IMR-90 (cell line): ENCODE results near the gene ACY1.

ENCODE experiments used
- BHLHE40 ChIP-seq: fragments of 150-350 bp; IDR thresholded peaks from 2 replicates; pipeline ENCODE4 v1.6.1; 2016; ENCODE audit warnings: mild to moderate bottlenecking, low read depth, low read length
- CEBPB ChIP-seq: IDR thresholded peaks from 2 replicates; pipeline ENCODE4 v1.6.1; 2012; ENCODE audit warnings: low read depth, low read length, improper control_type of control experiment
- ELK1 ChIP-seq: fragments of 150-350 bp; IDR thresholded peaks from 2 replicates; pipeline ENCODE4 v1.6.1; 2016; ENCODE audit warnings: low read depth, mild to moderate bottlenecking, low read length, moderate library complexity, borderline replicate concordance
- FOS ChIP-seq: fragments of 150-350 bp; IDR thresholded peaks from 2 replicates; pipeline ENCODE4 v1.6.1; 2016; ENCODE audit warnings: low read depth, low read length
- MAZ ChIP-seq: IDR thresholded peaks from 2 replicates; pipeline ENCODE4 v1.6.1; 2012; ENCODE audit warnings: low read depth, mild to moderate bottlenecking, low read length, improper control_type of control experiment, moderate library complexity, borderline replicate concordance
- POLR2A ChIP-seq: IDR thresholded peaks from 2 replicates; pipeline ENCODE4 v1.6.1; 2012; ENCODE audit warnings: mild to moderate bottlenecking, low read depth, low read length
- RAD21 ChIP-seq: IDR thresholded peaks from 2 replicates; pipeline ENCODE4 v1.6.1; 2012; ENCODE audit warnings: low read length, improper control_type of control experiment
- RCOR1 ChIP-seq: IDR thresholded peaks from 2 replicates; pipeline ENCODE4 v1.6.1; 2012; ENCODE audit warnings: mild to moderate bottlenecking, low read length, improper control_type of control experiment; ENCODE audit not compliant: insufficient replicate concordance
- RFX5 ChIP-seq: IDR thresholded peaks from 2 replicates; pipeline ENCODE4 v1.8.0; 2012; ENCODE audit warnings: low read depth, mild to moderate bottlenecking, low read length, moderate library complexity
- SMC3 ChIP-seq: fragments of 150-350 bp; IDR thresholded peaks from 2 replicates; pipeline ENCODE4 v1.6.1; 2016; ENCODE audit warnings: low read depth, mild to moderate bottlenecking, antibody characterized with exemption, low read length, moderate library complexity
- USF2 ChIP-seq: fragments of 150-350 bp; IDR thresholded peaks from 2 replicates; pipeline ENCODE4 v1.6.1; 2017; ENCODE audit warnings: mild to moderate bottlenecking, antibody characterized with exemption, low read length, low read depth
- TF ChIP-seq, protein P1 (sequence below): conservative IDR thresholded peaks from 2 replicates; pipeline ENCODE4 v1.5.1; 2012; ENCODE audit warnings: mild to moderate bottlenecking, low read depth, low read length, improper control_type of control experiment

- TF ChIP-seq, protein P1, sequence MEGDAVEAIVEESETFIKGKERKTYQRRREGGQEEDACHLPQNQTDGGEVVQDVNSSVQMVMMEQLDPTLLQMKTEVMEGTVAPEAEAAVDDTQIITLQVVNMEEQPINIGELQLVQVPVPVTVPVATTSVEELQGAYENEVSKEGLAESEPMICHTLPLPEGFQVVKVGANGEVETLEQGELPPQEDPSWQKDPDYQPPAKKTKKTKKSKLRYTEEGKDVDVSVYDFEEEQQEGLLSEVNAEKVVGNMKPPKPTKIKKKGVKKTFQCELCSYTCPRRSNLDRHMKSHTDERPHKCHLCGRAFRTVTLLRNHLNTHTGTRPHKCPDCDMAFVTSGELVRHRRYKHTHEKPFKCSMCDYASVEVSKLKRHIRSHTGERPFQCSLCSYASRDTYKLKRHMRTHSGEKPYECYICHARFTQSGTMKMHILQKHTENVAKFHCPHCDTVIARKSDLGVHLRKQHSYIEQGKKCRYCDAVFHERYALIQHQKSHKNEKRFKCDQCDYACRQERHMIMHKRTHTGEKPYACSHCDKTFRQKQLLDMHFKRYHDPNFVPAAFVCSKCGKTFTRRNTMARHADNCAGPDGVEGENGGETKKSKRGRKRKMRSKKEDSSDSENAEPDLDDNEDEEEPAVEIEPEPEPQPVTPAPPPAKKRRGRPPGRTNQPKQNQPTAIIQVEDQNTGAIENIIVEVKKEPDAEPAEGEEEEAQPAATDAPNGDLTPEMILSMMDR: no peak
- TF ChIP-seq POLR2A: no peak
- no peak for TF ChIP-seq CEBPB
- no peak for TF ChIP-seq RFX5
- TF ChIP-seq USF2: no peak
- TF ChIP-seq RCOR1: no peak
- TF ChIP-seq RAD21: no peak
- TF ChIP-seq BHLHE40: no peak
- no peak for TF ChIP-seq MAZ
- no peak for TF ChIP-seq FOS
- TF ChIP-seq SMC3: no peak
- no peak for TF ChIP-seq ELK1
Measured at GRCh38 chr3:51954713-51955112, 28.6 kb upstream of the ACY1 start.
